K562 (cell line): ENCODE results near the gene LMO7. TPM values are rescaled to one million over a fixed set of nuclear protein-coding genes. Genes with fewer than 3 reads are reported as not detected.

Experiments used
- ATAC-seq: fragments of 200-7000 bp; cut with Tn5 transposase; 3 replicates; pipeline ENCODE4 v1.9.1; 2020; ENCODE audit warnings: moderate library complexity
- BruUV-seq: library from RNA; stranded (reverse); fragments of 400-500 nt; replicated peaks from 2 replicates; lab custom pipeline; 2021; lab: Mats Ljungman, UMichigan
- CTCF ChIA-PET: fragments of 300-600 bp; formaldehyde crosslinking; extraction: SDS; loops from one replicate; lab custom pipeline; 2021; ENCODE audit warnings: low intra/inter-chr PET ratio; lab: Yijun Ruan, JAX
- POLR2A ChIA-PET: fragments of 300-600, 350-650 bp; sonication (Branson Sonifier 250); formaldehyde crosslinking; extraction: SDS; loops from one replicate; lab custom pipeline; 2021; ENCODE audit warnings: antibody characterized with exemption, inconsistent platforms; lab: Yijun Ruan, JAX
- DNase-seq, 4 experiments: peaks; one replicate each; pipeline versions ENCODE4 v3.0.0 to v3.0.0-alpha.2; 2011 to 2018; ENCODE audit warnings: low spot score in 3 of 4, mixed read lengths in 3 of 4; ENCODE audit errors: extremely low read depth in 1 of 4
- FAIRE-seq: peaks from 2 replicates; lab custom pipeline; 2011; peaks lifted over from hg19 to GRCh38; lab: Jason Lieb, UNC
- H2AFZ ChIP-seq: 2 replicates; pipeline ENCODE4 v1.6.0; 2011; ENCODE audit warnings: low read depth, low read length, control low read depth, inconsistent platforms
- H3K27ac ChIP-seq: fragments of 200-600 bp; 3 replicates; pipeline ENCODE4 v1.8.0; 2011; ENCODE audit warnings: low read depth, mild to moderate bottlenecking, control low read depth, inconsistent platforms, low read length, moderate library complexity, mixed read lengths; ENCODE audit errors: extremely low read depth
- H3K27me3 ChIP-seq, 2 experiments: fragments of 300-600 bp in 1 of 2; 2 replicates in 1 of 2; 3 replicates in 1 of 2; pipeline versions ENCODE4 v1.6.0 to v1.8.0; 2011; ENCODE audit warnings: inconsistent platforms in 2 of 2, low read length in 2 of 2, mild to moderate bottlenecking in 1 of 2, mixed read lengths in 1 of 2, moderate library complexity in 1 of 2; ENCODE audit not compliant: control insufficient read depth in 2 of 2, insufficient read depth in 2 of 2
- H3K36me3 ChIP-seq: fragments of 300-600 bp; 3 replicates; pipeline ENCODE4 v1.8.0; 2011; ENCODE audit warnings: mild to moderate bottlenecking, low read length, inconsistent platforms; ENCODE audit not compliant: control insufficient read depth, insufficient read depth
- H3K4me1 ChIP-seq, 2 experiments: fragments of 200-600 bp in 1 of 2; replicated peaks in 1 of 2; 2 replicates in 1 of 2; 3 replicates in 1 of 2; pipeline versions ENCODE4 v1.5.1 to v1.8.0; 2011; ENCODE audit warnings: inconsistent platforms in 2 of 2, low read length in 2 of 2, mild to moderate bottlenecking in 1 of 2, mixed read lengths in 1 of 2, moderate library complexity in 1 of 2; ENCODE audit not compliant: control insufficient read depth in 2 of 2, insufficient read depth in 2 of 2
- H3K4me2 ChIP-seq: 2 replicates; pipeline ENCODE4 v1.6.1; 2011; ENCODE audit warnings: low read length, control low read depth, inconsistent platforms, mixed read lengths; ENCODE audit not compliant: insufficient read depth
- H3K4me3 ChIP-seq: fragments of 200-600 bp; sonication (generic), shearing (Covaris generic); 2 replicates; pipeline ENCODE4 v1.5.1; 2016; ENCODE audit warnings: control low read depth, inconsistent platforms
- H3K79me2 ChIP-seq: fragments of 200-600 bp; 3 replicates; pipeline ENCODE4 v1.8.0; 2011; ENCODE audit warnings: low read length, inconsistent platforms; ENCODE audit not compliant: control insufficient read depth, insufficient read depth
- H3K9ac ChIP-seq, 2 experiments: 2 replicates each; pipeline versions ENCODE4 v1.6.0 to v1.6.1; 2011; ENCODE audit warnings: low read depth in 2 of 2, low read length in 2 of 2, control low read depth in 1 of 2, inconsistent platforms in 1 of 2, mild to moderate bottlenecking in 1 of 2, mixed read lengths in 1 of 2; ENCODE audit not compliant: insufficient read depth in 1 of 2
- H3K9me1 ChIP-seq: one replicate; pipeline ENCODE4 v1.6.0; 2011; ENCODE audit warnings: inconsistent platforms, mild to moderate bottlenecking, low read length, moderate library complexity; ENCODE audit not compliant: control insufficient read depth, insufficient read depth
- H3K9me3 ChIP-seq: replicated peaks from 2 replicates; pipeline ENCODE4 v1.5.1; 2011; ENCODE audit warnings: low read depth, low read length, inconsistent platforms; ENCODE audit not compliant: control insufficient read depth, insufficient read depth
- H4K20me1 ChIP-seq: replicated peaks from 2 replicates; pipeline ENCODE4 v1.6.1; 2011; ENCODE audit warnings: low read length, inconsistent platforms, mixed read lengths; ENCODE audit not compliant: control insufficient read depth, insufficient read depth
- CREB3 ChIP-seq: fragments of 450-650 bp; conservative IDR thresholded peaks from 2 replicates; pipeline ENCODE4 v1.6.1; 2016; ENCODE audit warnings: missing genetic modification characterization, low read depth, mild to moderate bottlenecking, missing compliant biosample characterization, moderate library complexity
- FOXA3 ChIP-seq, 2 experiments: fragments of 450-650 bp in 1 of 2; sonication (generic) in 1 of 2; formaldehyde crosslinking; IDR thresholded peaks in 1 of 2; conservative IDR thresholded peaks in 1 of 2; 2 replicates each; pipeline versions ENCODE4 v1.4.0 to v1.8.0; 2020 to 2022; ENCODE audit warnings: mild to moderate bottlenecking in 2 of 2, missing genetic modification reagents in 1 of 2
- IRF1 ChIP-seq: sonication (generic); formaldehyde crosslinking; IDR thresholded peaks from 2 replicates; pipeline ENCODE4 v1.8.0; 2022; ENCODE audit warnings: missing genetic modification reagents, mild to moderate bottlenecking, borderline replicate concordance
- NEUROD1 ChIP-seq: fragments of 150-350 bp; IDR thresholded peaks from 2 replicates; pipeline ENCODE4 v1.6.1; 2014; ENCODE audit warnings: borderline replicate concordance, low read length, low read depth; ENCODE audit not compliant: partially characterized antibody
- SIX5 ChIP-seq, 2 experiments: IDR thresholded peaks; 2 replicates each; pipeline ENCODE4 v1.6.1; 2011; ENCODE audit warnings: low read length in 2 of 2, borderline replicate concordance in 1 of 2, low read depth in 1 of 2, mild to moderate bottlenecking in 1 of 2, moderate library complexity in 1 of 2; ENCODE audit not compliant: insufficient read depth in 1 of 2
- THAP12 ChIP-seq: fragments of 250-450 bp; sonication (Bioruptor Pico); IDR thresholded peaks from 2 replicates; pipeline ENCODE4 v1.9.0; 2021; ENCODE audit warnings: mild to moderate bottlenecking, inconsistent platforms
- ZNF609 ChIP-seq: sonication (generic); formaldehyde crosslinking; IDR thresholded peaks from 2 replicates; pipeline ENCODE4 v1.8.1; 2023; ENCODE audit warnings: missing genetic modification reagents, mild to moderate bottlenecking, borderline replicate concordance
- WGBS: fragments of 100-300 bp; shearing (Covaris generic); methylation state at CpG from one replicate; pipeline ENCODE4 v1.1.6; 2016; ENCODE audit warnings: low coverage, mixed read lengths; ENCODE audit not compliant: insufficient coverage; ENCODE audit errors: missing lambda C conversion rate; 5-methylcytosine and 5-hydroxymethylcytosine counted together
- in situ Hi-C: fragments of 300-500 bp; cut with MboI; formaldehyde crosslinking; loops from 4 replicates; pipeline ENCODE4 v1.15.0; 2018; ENCODE audit warnings: inconsistent platforms, mixed read lengths
- intact Hi-C: fragments of 100-400 bp; cut with micrococcal nuclease; formaldehyde crosslinking; loops from 2 replicates; pipeline ENCODE4 v1.14.2; 2022
- polyA plus RNA-seq, 8 experiments: library from polyadenylated mRNA; depleted of rRNA in 4 of 8; stranded (reverse) in 5 of 8; unstranded in 3 of 8; fragments of >200 nt; fragmentation: Nextera tagmentation in 2 of 8; fragmentation: Illumina TruSeq in 1 of 8; extraction: Ambion mirVana in 2 of 8; extraction: Trizol in 1 of 8; gene quantifications; 2 replicates each; pipeline versions ENCODE4 v1.2.1 to v1.2.3, GENCODE V29; 2011 to 2014; ENCODE audit warnings: inconsistent platforms in 1 of 8, missing spikeins in 1 of 8
- total RNA-seq, 7 experiments: library from RNA; depleted of rRNA in 6 of 7; stranded (reverse); fragments of >200 nt in 6 of 7; fragmentation: Illumina TruSeq in 2 of 7; extraction: Trizol in 2 of 7; gene quantifications; 2 replicates each; pipeline versions ENCODE4 v1.2.1 to v1.2.3, GENCODE V29; 2011 to 2021; ENCODE audit warnings: low replicate concordance in 1 of 7

LMO7 gene
- total and polyA plus RNA-seq, 9 of the 15 experiments (the other 6 are each of a cell fraction or from before 2014, with no cell fraction given) = 0.42 to 4.3 (median 1.7) TPM

- TF ChIP-seq FOXA3 (CRISPR knock-in tag; conservative IDR thresholded peaks at IDR 0.05 in 1 of 2, IDR thresholded peaks at IDR 0.05 in 1 of 2) (no peak; a peak in 1 of 4 replicates), NEUROD1 (no peak)
Measured at GRCh38 chr13:75760131-75761021, 124.2 kb downstream of the LMO7 start (continued).

- H3K4me3 ChIP-seq = no peak overlapping the region
- in situ Hi-C loops = no loop called here
- TF ChIP-seq CREB3 (no peak), IRF1 (CRISPR knock-in tag) (no peak), ZNF609 (CRISPR knock-in tag) (no peak), SIX5 (IDR thresholded peaks at IDR 0.05; ENCODE audit: borderline replicate concordance in 1 of 2, insufficient read depth in 1 of 2, low read depth in 1 of 2, low read length in 2 of 2) (no peak), THAP12 (no peak)
Measured at GRCh38 chr13:75761369-75761768, 125.2 kb downstream of the LMO7 start.

More at GRCh38 chr13:75761369-75761768, 125.2 kb downstream of the LMO7 start:
- no TSS peak for BruUV-seq
- Histone ChIP-seq H3K27me3 (no peaks in the 10 kb centered on the region), H3K36me3 (no peaks in the 10 kb centered on the region), H2AFZ (no peak overlapping the region), H3K9me1 (no peaks in the 10 kb centered on the region), H3K9ac (no peak overlapping the region), H4K20me1 (no peaks in the 10 kb centered on the region), H3K79me2 (no peaks in the 10 kb centered on the region), H3K4me1 (no peaks in the 10 kb centered on the region), H3K9me3 (no peaks in the 10 kb centered on the region), H3K27ac (no peak overlapping the region), H3K4me2 (no peak overlapping the region)
- ChIA-PET CTCF (no interaction called here), POLR2A (no interaction called here)
- FAIRE-seq (no peak), DNase-seq (no peak), ATAC-seq (no peak)
- intact Hi-C loops = no loop called here
- WGBS = 0% methylated on average over 3 of the region's 3 CpGs
